Heart left ventricle (tissue), 16 donors: ENCODE measurements around the gene PRR9. TPM values are rescaled to one million over a fixed set of nuclear protein-coding genes. Genes with fewer than 3 reads are reported as not detected.

Experiments used
- ATAC-seq, 4 donors: fragments of 200-7000 bp; cut with Tn5 transposase; one replicate each; pipeline ENCODE4 v1.9.1; 2020 to 2022; ENCODE audit warnings: moderate library complexity in 4 of 4, mild to moderate bottlenecking in 3 of 4, moderate number of reproducible peaks in 1 of 4
- DNase-seq, 5 donors: peaks; one replicate each; pipeline ENCODE4 v3.0.0-alpha.2; 2020
- H3K27ac ChIP-seq, 12 donors: fragments of 200-600 bp; sonication (generic) in 4 of 12; one replicate each; pipeline versions ENCODE4 v1.5.0 to v1.8.0; 2016 to 2022; ENCODE audit warnings: mild to moderate bottlenecking in 2 of 12
- H3K27me3 ChIP-seq, 9 donors: fragments of 200-600 bp; sonication (generic) in 2 of 9; one replicate each; pipeline versions ENCODE4 v1.5.1 to v1.8.0; 2016 to 2022; ENCODE audit warnings: mild to moderate bottlenecking in 3 of 9
- H3K36me3 ChIP-seq, 9 donors: fragments of 200-600 bp; sonication (generic) in 2 of 9; one replicate each; pipeline versions ENCODE4 v1.5.0 to v1.8.0; 2018 to 2022; ENCODE audit warnings: mild to moderate bottlenecking in 2 of 9
- H3K4me1 ChIP-seq, 12 donors: fragments of 200-600 bp; sonication (generic) in 4 of 12; one replicate each; pipeline versions ENCODE4 v1.5.0 to v1.8.0; 2016 to 2022; ENCODE audit warnings: mild to moderate bottlenecking in 3 of 12
- H3K4me3 ChIP-seq, 12 donors: fragments of 200-600 bp; sonication (generic) in 4 of 12; one replicate each; pipeline versions ENCODE4 v1.5.0 to v1.8.0; 2017 to 2022; ENCODE audit warnings: mild to moderate bottlenecking in 9 of 12, moderate library complexity in 4 of 12
- H3K9me3 ChIP-seq, 12 donors: fragments of 200-600 bp; sonication (generic) in 4 of 12; one replicate each; pipeline versions ENCODE4 v1.5.0 to v1.8.0; 2016 to 2022; ENCODE audit warnings: mild to moderate bottlenecking in 1 of 12
- CTCF ChIP-seq, 12 donors: fragments of 200-600 bp; sonication (generic) in 4 of 12; IDR thresholded peaks; one replicate each; pipeline versions ENCODE4 v1.5.0 to v1.8.0; 2018 to 2022; ENCODE audit warnings: antibody characterized with exemption in 12 of 12, mild to moderate bottlenecking in 5 of 12
- POLR2A ChIP-seq, 2 donors: fragments of 450-650 bp; IDR thresholded peaks; one replicate each; pipeline ENCODE4 v1.6.1; 2017; ENCODE audit warnings: antibody characterized with exemption in 2 of 2, mild to moderate bottlenecking in 2 of 2, moderate library complexity in 2 of 2
- WGBS, 4 donors: extraction: QIAGEN DNeasy Blood & Tissue Kit in 2 of 4; methylation state at CpG; one replicate each; pipeline versions ENCODE4 v1.1.5 to v1.1.7; 2013 to 2018; 5-methylcytosine and 5-hydroxymethylcytosine counted together
- intact Hi-C, 10 donors: fragments of 100-400 bp; cut with DNase I; formaldehyde crosslinking; loops; one replicate each; pipeline versions ENCODE4 v1.11.1 to v1.14.2; 2022
- polyA plus RNA-seq, 2 donors: library from polyadenylated mRNA; stranded (reverse); fragments of 200-250 nt; gene quantifications; one replicate each; pipeline ENCODE4 v1.2.3, GENCODE V29; 2013
- total RNA-seq, 9 donors: library from RNA; depleted of rRNA in 2 of 9; stranded (reverse); fragments of >200 nt in 2 of 9; fragmentation: NEBNext Ultra II Directional in 3 of 9; extraction: Animal tissue kit (Norgen Biotek cat#: 25700) in 3 of 9; gene quantifications; one replicate each; pipeline versions ENCODE4 v1.1.0 to v1.2.4, GENCODE V29; 2016 to 2023
- donor health status: ischemic (EF 13 %, LVEDD 7.1; RV severe dilation, severe dysfunction).
- donor health status: healthy with polysubstance abuse.
- donor health status: DM: no; HTN: yes; CAD: no.
- donor health status: DM: no; HTN: no; CAD: no.
- donor health status: ischemic (EF 25% LVEDD 6.9; RV normal size, moderate dysfunction).
- donor health status: ischemic (EF 25% LVEDD 5.7; RV mildly dilated, moderate dysfunction).
- donor health status: healthy.
- donor health status: DM: yes; HTN: yes; CAD: no.
- donor health status: ischemic (EF 35%, LVEDD 5.7; RV mildly dilated, moderate dysfunction).
- donor health status: nonischemic (EF 11% LVEDD 7.7; RV severe dilation, severe dysfunction).
- donor health status: DM: yes; HTN: yes; CAD: no.
- donor health status: PGD.
- donor health status: ischemic (EF 29% LVEDD 5.4; RV normal size, mild dysfunction).
- donor health status: nonischemic (EF 23%, LVEDD 6.1; RV moderate dilation, normal function).

PRR9 gene
- total and polyA plus RNA-seq, 11 donors = 1.1 TPM; not detected in 10

DNA sequence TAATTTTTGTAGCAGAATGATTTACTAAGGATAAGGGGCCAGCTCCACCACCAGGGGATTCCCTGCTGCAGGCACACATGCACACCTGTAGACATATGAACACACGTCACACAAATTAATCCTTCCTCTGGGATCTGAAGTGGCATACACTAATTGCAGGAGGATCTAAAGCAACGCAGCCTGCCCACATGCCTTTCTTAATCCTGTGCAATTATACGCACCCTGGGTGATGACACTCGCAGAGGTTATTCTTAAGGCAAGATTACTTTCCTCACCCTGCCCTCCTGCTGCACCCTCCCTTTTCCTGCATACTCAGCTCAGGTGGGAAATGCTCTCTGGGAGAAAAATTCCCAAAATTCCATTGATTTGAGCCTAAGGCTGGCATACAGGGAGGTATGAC is 34.6 kb downstream of the PRR9 start:
- Histone ChIP-seq H3K9me3 (no peaks in the 10 kb centered on the region), H3K36me3 (no peaks in the 10 kb centered on the region), H3K4me3 (no peak overlapping the region), H3K4me1 (no peaks in the 10 kb centered on the region), H3K27ac (no peak overlapping the region), H3K27me3 (peaks cover 0 to 33% (median 5%) of the 10 kb centered on the region in 9 donors)
- WGBS, 4 donors = 79 to 87% (median 81%) methylated on average over 4 of the region's 4 CpGs
- TF ChIP-seq POLR2A (IDR thresholded peaks at IDR 0.05) (no peak), CTCF (IDR thresholded peaks at IDR 0.05) (no peak)
- DNase-seq = no peak
- intact Hi-C loops = no loop called here
- no peak for ATAC-seq

DNA sequence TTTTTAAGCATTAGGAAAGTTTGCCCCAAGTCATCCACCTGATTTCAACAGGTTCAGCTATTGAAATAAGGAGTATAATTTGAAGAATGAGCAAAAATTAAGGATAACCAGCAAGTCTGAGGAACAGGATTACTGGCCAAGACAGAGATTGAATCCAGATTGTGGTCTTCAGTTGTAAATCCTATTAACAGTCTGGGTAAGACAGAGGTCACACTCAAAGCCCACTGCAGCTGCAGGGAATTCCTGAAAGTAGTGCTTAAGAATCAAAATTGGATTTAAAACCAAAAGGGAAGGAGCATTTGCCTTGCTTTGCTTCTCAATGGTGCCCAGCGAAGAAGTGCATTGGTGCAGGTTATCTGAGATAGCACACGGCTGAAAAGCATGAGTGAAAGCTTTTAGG is 35.7 kb downstream of the PRR9 start:
- WGBS, 4 donors = 45 to 91% (median 65%) methylated on average over 2 of the region's 2 CpGs

GRCh38 chr1:153253693-153254092 is 36.3 kb downstream of the PRR9 start:
- intact Hi-C loops = no loop called here
- TF ChIP-seq POLR2A (IDR thresholded peaks at IDR 0.05) = no peak
- no peak for TF ChIP-seq CTCF (IDR thresholded peaks at IDR 0.05)
- Histone ChIP-seq H3K27ac (no peak overlapping the region), H3K9me3 (no peaks in the 10 kb centered on the region), H3K4me3 (no peak overlapping the region), H3K36me3 (no peaks in the 10 kb centered on the region), H3K4me1 (no peaks in the 10 kb centered on the region), H3K27me3 (peaks cover 0 to 18% (median 2%) of the 10 kb centered on the region in 9 donors)
- WGBS, 4 donors = 44 to 53% (median 48%) methylated on average over 1 of the region's 1 CpG
- DNase-seq = no peak
- no peak for ATAC-seq

More for the DNA sequence above, 35.7 kb downstream of the PRR9 start:
- ATAC-seq = no peak
- Histone ChIP-seq H3K9me3 (no peaks in the 10 kb centered on the region), H3K4me3 (no peak overlapping the region), H3K27me3 (peaks cover 0 to 22% (median 5%) of the 10 kb centered on the region in 9 donors), H3K27ac (no peak overlapping the region), H3K4me1 (no peaks in the 10 kb centered on the region), H3K36me3 (no peaks in the 10 kb centered on the region)
- no peak for TF ChIP-seq POLR2A (IDR thresholded peaks at IDR 0.05)
- TF ChIP-seq CTCF (IDR thresholded peaks at IDR 0.05) = no peak
- intact Hi-C loops = no loop called here
- DNase-seq = no peak

DNA sequence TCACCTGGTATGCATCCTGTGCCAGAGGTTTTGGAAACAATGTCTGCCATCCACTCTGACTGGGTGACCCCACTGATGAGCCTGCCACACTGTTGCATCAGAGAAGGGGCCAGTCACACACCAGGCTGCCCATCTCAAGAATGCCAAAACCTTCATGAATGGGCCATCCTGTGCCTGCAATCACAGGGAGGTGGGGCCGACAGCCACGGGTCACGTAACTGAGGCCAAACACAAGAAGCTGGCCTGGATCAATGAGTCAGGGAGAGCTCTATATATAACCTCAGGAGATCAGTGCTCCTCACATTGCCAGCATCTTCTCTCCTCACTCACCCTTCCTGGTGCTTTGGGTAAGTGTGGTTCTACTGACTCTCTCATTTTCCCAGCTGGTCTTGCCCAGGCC is 42.0 kb downstream of the PRR9 start, which contains the start of gene LORICRIN:
Gene LORICRIN, plus strand, starts transcription at position 301 of the 400 bp plus-strand sequence. CDS start 1,263 bp downstream, outside the sequence.
- Histone ChIP-seq H3K36me3 (no peaks in the 10 kb centered on the region), H3K27me3 (peaks cover 9 to 49% (median 31%) of the 10 kb centered on the region in 9 donors), H3K9me3 (no peaks in the 10 kb centered on the region), H3K4me3 (no peak within 1 kb of the TSS), H3K4me1 (peaks cover 0 to 24% (median 6%) of the 10 kb centered on the region in 12 donors), H3K27ac (no peak within 1 kb of the TSS)
- intact Hi-C loops = no loop called here
- no peak for ATAC-seq
- 89 to 92% (median 90%) methylated on average over 2 to 3 of the region's 3 CpGs for WGBS, 4 donors
- DNase-seq = no peak
- no peak for TF ChIP-seq POLR2A (IDR thresholded peaks at IDR 0.05)
- no peak for TF ChIP-seq CTCF (IDR thresholded peaks at IDR 0.05)
